Adrenal gland (tissue), 12 donors: ENCODE measurements around the gene ARRB2. TPM values are rescaled to one million over a fixed set of nuclear protein-coding genes. Genes with fewer than 3 reads are reported as not detected.
A peak's percentile ranks its signal among the peaks of the same experiment; 100 is the strongest.

Source experiments
- DNase-seq, 7 donors: peaks; one replicate each; pipeline ENCODE4 v3.0.0-alpha.2; 2019 to 2020
- H3K27ac ChIP-seq, 5 donors: fragments of 200-600 bp; sonication (generic) in 4 of 5; 1 replicate in 3 of 5; 2 replicates in 2 of 5; pipeline versions ENCODE4 v1.5.1 to v1.8.0; 2016 to 2020; ENCODE audit warnings: mild to moderate bottlenecking in 1 of 5
- H3K27me3 ChIP-seq: fragments of 200-600 bp; 2 replicates; pipeline ENCODE4 v1.8.0; 2021
- H3K36me3 ChIP-seq, 2 donors: fragments of 200-600 bp; replicated peaks in 1 of 2; 1 replicate in 1 of 2; 2 replicates in 1 of 2; pipeline versions ENCODE4 v1.5.1 to v1.8.0; 2018 to 2022
- H3K4me1 ChIP-seq, 2 donors: fragments of 200-600 bp; replicated peaks in 1 of 2; 1 replicate in 1 of 2; 2 replicates in 1 of 2; pipeline versions ENCODE4 v1.5.1 to v1.8.0; 2018 to 2021
- H3K4me3 ChIP-seq, 4 donors: fragments of 200-600 bp; sonication (generic) in 3 of 4; one replicate each; pipeline ENCODE4 v1.5.1; 2016 to 2018
- H3K9me3 ChIP-seq, 3 donors: fragments of 200-600 bp; sonication (generic) in 1 of 3; replicated peaks in 1 of 3; 1 replicate in 2 of 3; 2 replicates in 1 of 3; pipeline versions ENCODE4 v1.5.1 to v1.8.0; 2016 to 2021
- POLR2A ChIP-seq, 2 donors: fragments of 450-650 bp; IDR thresholded peaks; one replicate each; pipeline ENCODE4 v1.6.1; 2017; ENCODE audit warnings: antibody characterized with exemption in 2 of 2, mild to moderate bottlenecking in 2 of 2, moderate library complexity in 1 of 2
- WGBS, 4 donors: extraction: QIAGEN DNeasy Blood & Tissue Kit in 2 of 4; methylation state at CpG; one replicate each; pipeline versions ENCODE4 v1.1.5 to v1.1.7; 2013 to 2017; 5-methylcytosine and 5-hydroxymethylcytosine counted together
- intact Hi-C, 2 donors: fragments of 100-400 bp; cut with DNase I; formaldehyde crosslinking; loops; one replicate each; pipeline versions ENCODE4 v1.14.1 to v1.15.0; 2022 to 2023
- polyA plus RNA-seq, 3 donors: library from polyadenylated mRNA; stranded (reverse); fragments of 200-250 nt in 2 of 3; fragments of 350-450 nt in 1 of 3; fragmentation: Illumina TruSeq in 1 of 3; extraction: RNeasy Lipid Tissue Mini Kit (QIAGEN cat#74804) in 1 of 3; gene quantifications; one replicate each; pipeline ENCODE4 v1.2.3, GENCODE V29; 2013 to 2014
- total RNA-seq, 9 donors: library from RNA; depleted of rRNA in 4 of 9; stranded (reverse); fragments of >200 nt in 4 of 9; fragments of 120-200 nt in 1 of 9; fragmentation: NEBNext Ultra II Directional in 1 of 9; extraction: Animal tissue kit (Norgen Biotek cat#: 25700) in 1 of 9; gene quantifications; one replicate each; pipeline versions ENCODE4 v1.1.0 to v1.2.4, GENCODE V29; 2013 to 2023
- TF ChIP-seq, protein P1 (sequence below), 6 experiments: fragments of 450-650 bp in 4 of 6; fragments of 200-600 bp in 2 of 6; sonication (generic) in 1 of 6; IDR thresholded peaks; 1 replicate in 5 of 6; 2 replicates in 1 of 6; pipeline versions ENCODE4 v1.5.1 to v1.8.0; 2016 to 2021; ENCODE audit warnings: antibody characterized with exemption in 6 of 6, mild to moderate bottlenecking in 2 of 6, moderate library complexity in 1 of 6
- donor health status: healthy with polysubstance abuse.
- donor health status: Bipolar disorder and iron deficiency.
- donor health status: DM: yes; HTN: yes; CAD: no.
- donor health status: DM: no; HTN: no; CAD: no.
- donor health status: DM: no; HTN: no; CAD: no.
- donor health status: DM: yes; HTN: yes; CAD: no.

Gene ARRB2
- total and polyA plus RNA-seq, 12 donors: 14.6 to 130 (median 60.0) TPM

DNA sequence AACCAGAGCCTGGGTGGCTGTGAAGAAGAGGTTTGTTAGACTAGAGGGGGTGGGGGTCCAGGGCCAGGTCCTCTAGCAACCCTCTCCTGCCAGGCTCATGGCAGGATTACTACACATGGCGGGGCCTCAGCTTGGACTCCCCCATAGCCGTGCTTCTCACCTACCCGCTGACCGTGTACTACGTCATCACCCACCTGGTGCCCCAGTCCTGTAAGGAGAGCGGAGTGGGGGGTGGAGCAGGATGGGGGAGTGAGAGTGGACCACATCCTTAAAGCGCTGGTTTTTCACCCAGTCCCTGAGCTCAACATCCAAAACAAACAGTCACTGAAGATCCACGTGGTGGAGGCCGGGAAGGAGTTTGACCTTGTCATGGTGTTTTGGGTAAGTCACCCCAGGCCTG, 33.5 kb downstream of the ARRB2 start:
- intact Hi-C loops: no loop called here
- H3K27me3 ChIP-seq: peaks cover 6% of the 10 kb centered on the region
- no peak for DNase-seq
- H3K9me3 ChIP-seq: no peaks in the 10 kb centered on the region
- no peaks in the 10 kb centered on the region for H3K36me3 ChIP-seq
- peaks cover 3% of the 10 kb centered on the region in 2 donors for H3K4me1 ChIP-seq
- 81 to 91% (median 84%) methylated on average over 8 to 9 of the region's 9 CpGs for WGBS, 4 donors
- H3K27ac ChIP-seq: no peak overlapping the region
- no peak overlapping the region for H3K4me3 ChIP-seq
- no peak for TF ChIP-seq POLR2A (IDR thresholded peaks at IDR 0.05)
- TF ChIP-seq, protein P1, sequence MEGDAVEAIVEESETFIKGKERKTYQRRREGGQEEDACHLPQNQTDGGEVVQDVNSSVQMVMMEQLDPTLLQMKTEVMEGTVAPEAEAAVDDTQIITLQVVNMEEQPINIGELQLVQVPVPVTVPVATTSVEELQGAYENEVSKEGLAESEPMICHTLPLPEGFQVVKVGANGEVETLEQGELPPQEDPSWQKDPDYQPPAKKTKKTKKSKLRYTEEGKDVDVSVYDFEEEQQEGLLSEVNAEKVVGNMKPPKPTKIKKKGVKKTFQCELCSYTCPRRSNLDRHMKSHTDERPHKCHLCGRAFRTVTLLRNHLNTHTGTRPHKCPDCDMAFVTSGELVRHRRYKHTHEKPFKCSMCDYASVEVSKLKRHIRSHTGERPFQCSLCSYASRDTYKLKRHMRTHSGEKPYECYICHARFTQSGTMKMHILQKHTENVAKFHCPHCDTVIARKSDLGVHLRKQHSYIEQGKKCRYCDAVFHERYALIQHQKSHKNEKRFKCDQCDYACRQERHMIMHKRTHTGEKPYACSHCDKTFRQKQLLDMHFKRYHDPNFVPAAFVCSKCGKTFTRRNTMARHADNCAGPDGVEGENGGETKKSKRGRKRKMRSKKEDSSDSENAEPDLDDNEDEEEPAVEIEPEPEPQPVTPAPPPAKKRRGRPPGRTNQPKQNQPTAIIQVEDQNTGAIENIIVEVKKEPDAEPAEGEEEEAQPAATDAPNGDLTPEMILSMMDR (IDR thresholded peaks at IDR 0.05): no peak

DNA sequence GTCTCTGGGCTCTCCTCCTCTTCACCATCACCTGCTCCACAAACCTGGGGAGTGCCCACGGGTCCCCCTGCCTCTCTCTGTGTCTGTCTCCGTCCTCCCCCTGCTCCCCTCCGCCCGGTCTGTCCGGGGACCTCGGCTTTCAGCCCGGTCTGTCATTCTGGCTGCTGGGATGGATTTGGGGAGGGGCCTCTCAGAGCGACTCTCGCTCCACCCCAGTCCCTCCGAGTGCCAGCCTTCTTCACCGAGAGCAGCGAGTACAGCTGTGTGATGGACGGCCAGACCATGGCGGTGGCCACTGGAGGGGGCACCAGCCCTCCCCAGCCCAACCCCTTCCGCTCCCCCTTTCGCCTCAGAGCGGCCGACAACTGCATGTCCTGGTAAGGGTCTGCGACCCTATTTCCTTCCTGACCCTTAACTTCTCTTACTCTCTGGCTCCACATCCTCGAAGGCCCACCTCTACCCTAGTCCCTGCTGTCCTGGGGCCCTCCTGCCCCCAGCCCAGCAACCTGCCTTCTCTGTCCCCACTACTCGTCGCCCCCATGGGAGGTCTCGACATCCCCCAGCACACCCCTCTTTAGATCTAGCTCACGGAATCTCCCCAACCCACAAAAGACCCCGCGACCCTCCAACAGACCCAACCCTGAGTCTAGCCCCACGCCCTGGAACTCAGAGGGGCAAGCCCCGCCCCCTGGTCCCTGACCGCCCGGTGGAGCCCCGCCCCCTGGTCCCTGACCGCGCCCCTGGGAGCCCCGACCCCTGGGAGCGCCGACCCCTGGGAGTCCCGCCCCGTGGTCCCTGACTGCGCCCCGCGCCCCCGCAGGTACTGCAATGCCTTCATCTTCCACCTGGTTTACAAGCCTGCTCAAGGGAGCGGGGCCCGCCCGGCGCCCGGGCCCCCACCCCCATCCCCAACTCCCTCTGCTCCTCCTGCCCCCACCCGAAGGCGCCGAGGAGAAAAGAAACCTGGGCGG, 34.9 kb downstream of the ARRB2 start:
- H3K36me3 ChIP-seq: no peaks in the 10 kb centered on the region
- H3K27me3 ChIP-seq: peaks cover 6% of the 10 kb centered on the region
- H3K4me3 ChIP-seq: no peak overlapping the region
- TF ChIP-seq POLR2A (IDR thresholded peaks at IDR 0.05): no peak
- intact Hi-C loops: no loop called here
- H3K27ac ChIP-seq: no peak overlapping the region
- H3K4me1 ChIP-seq: no peaks in the 10 kb centered on the region
- no peaks in the 10 kb centered on the region for H3K9me3 ChIP-seq
- DNase-seq: no peak
- WGBS, 4 donors: 18 to 37% (median 22%) methylated on average over 24 to 51 of the region's 51 CpGs

DNA sequence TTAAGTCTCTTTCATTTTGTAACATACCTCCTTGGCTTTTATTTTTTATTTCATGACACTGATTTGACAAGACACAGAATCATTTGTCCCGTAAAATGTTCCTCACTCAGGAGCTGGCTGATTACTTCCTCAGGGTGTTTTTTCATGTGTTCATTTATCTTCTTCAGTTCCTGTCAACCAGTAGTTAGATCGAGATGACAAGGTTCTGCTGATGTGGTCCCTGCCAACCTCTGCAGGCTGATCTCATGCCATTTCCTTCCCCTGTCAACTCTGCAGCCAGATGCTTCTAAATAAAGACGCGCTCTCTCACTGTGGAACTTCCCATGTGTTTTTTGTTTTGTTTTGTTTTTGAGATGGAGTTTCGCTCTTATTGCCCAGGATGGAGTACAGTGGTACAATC, 37.4 kb downstream of the ARRB2 start:
- Histone ChIP-seq H3K36me3 (no peaks in the 10 kb centered on the region), H3K27me3 (peaks cover 6% of the 10 kb centered on the region), H3K27ac (peak overlapping the region in 2 of 5 donors; percentile 60 to 75), H3K4me3 (no peak overlapping the region), H3K4me1 (no peaks in the 10 kb centered on the region), H3K9me3 (no peaks in the 10 kb centered on the region)
- 42 to 61% (median 50%) methylated on average over 5 of the region's 5 CpGs for WGBS, 4 donors
- intact Hi-C loops: no loop called here
- DNase-seq: peak in 4 of 7 donors; percentile 40 to 74 (median 52)
- TF ChIP-seq, protein P1 (IDR thresholded peaks at IDR 0.05): no peak
- TF ChIP-seq POLR2A (IDR thresholded peaks at IDR 0.05): no peak

DNA sequence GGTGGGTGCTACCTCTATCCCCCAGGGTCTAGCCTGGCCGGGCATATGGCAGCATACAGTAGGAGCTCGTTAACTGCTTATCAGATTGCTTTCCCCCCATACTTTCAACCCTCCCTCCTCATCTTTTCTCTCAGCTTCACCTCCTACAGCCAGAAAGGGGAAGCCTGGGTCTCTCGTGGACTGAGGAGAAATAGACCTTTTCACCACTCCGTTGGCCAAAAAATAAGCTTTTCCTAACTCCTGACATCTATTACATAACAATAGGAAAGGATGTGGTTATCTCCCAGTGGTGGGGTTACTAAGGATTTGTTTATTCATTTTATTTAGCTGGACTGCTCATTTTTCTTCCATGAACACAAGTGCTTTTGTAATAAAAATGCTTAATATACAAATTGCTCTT, 38.3 kb downstream of the ARRB2 start:
- Histone ChIP-seq H3K36me3 (no peaks in the 10 kb centered on the region), H3K27me3 (peaks cover 5% of the 10 kb centered on the region), H3K27ac (peak overlapping the region in 2 of 5 donors; percentile 30 to 75), H3K4me1 (no peaks in the 10 kb centered on the region), H3K4me3 (no peak overlapping the region), H3K9me3 (no peaks in the 10 kb centered on the region)
- DNase-seq: no peak
- WGBS, 4 donors: 47 to 57% (median 52%) methylated on average over 4 of the region's 4 CpGs
- no peak for TF ChIP-seq POLR2A (IDR thresholded peaks at IDR 0.05)
- TF ChIP-seq, protein P1 (IDR thresholded peaks at IDR 0.05): no peak
- intact Hi-C loops: no loop called here
